NCI-H1417 treated with DMSO at 0.1 percent for 48 hours (cell line): Measurements from ENCODE around the gene NDUFA6.
"Not testable (repeated sequence)": the region's sequence is repeated elsewhere in the genome, so short reads cannot be mapped to it uniquely, and the experiment has no call there.

Source experiments
- DNase-seq: peaks from one replicate; lab custom pipeline; 2025; lab: John Stamatoyannopoulos, UW

The NDUFA6 gene

DNA sequence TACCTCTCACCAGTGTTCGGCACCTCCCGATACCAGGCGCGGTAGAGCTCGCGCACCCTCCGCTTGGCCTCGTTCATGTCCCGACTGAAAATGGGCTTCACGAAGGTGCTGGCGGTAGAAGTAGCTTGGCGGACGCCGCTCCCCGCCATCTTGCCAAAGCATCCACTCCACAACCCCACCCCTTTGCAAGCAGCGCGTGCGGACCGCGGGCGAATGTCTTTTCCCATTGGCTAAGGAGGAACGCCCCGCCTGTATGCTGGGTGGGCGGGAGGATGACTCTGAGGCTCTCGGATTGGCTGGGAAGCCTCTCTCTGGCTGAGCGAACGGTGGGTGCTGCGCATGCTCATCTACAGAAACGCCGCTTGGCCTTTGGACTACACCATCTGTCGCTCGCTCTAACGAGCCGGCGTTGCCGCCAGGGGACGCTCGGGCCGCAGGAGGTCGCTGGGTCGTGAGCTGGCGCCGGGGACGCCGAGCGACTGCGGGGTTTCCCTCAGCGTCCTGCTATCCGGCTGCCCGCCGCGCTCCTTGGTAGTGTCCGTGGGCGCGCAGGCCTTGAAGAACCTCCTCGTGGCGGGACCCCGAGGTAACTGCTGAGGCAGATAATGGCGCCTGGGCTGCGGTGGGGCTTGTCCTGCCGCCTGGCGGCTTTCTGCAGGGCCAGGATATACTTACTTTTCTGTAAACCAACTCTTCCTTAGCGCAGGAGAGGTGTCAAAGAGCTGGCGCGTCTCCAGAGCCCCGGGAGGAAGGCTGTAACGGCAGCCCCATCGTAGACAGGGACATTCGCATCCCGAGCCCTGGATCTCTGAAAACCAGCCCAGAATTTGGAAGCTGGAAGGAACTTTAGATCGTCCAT, at the start of gene NDUFA6:
NDUFA6 (minus strand) TSS at position 177 of the 859 bp plus-strand sequence; CDS start at position 149, 28 bp downstream.
- DNase-seq, result peak; percentile 79

DNA sequence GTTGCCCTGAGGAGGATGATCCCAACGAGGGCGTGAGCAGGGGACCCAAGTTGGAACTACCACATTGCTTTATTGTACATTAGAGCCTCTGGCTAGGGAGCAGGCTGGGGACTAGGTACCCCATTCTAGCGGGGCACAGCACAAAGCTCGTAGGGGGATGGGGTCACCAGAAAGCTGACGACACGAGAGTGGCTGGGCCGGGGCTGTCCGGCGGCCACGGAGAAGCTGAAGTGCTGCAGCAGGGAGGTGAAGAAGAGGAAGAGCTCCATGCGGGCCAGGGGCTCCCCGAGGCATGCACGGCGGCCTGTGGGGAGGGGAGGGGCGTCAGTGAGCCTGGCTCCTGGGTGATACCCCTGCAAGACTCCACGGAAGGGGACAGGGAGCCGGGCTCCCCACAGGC, 49.6 kb upstream of the NDUFA6 start:
- not testable (repeated sequence) for DNase-seq

DNA sequence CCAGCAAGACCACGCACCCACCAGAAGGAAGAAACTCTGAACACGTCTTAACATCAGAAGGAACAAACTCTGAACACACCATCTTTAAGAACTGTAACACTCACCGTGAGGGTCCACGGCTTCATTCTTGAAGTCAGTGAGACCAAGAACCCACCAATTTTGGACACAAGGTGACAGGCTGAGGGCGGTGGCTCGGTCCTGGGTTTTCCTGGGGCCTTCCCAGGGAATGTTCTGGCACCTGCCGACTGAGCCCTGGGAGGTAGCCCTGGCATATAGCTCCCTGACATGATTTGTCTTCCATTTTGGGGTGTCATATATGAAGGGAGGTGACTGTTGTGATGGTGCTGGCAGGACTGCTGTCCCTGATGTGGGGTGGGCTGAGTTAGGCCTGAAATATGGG, 48.9 kb upstream of the NDUFA6 start:
- DNase-seq, result not testable (repeated sequence)

DNA sequence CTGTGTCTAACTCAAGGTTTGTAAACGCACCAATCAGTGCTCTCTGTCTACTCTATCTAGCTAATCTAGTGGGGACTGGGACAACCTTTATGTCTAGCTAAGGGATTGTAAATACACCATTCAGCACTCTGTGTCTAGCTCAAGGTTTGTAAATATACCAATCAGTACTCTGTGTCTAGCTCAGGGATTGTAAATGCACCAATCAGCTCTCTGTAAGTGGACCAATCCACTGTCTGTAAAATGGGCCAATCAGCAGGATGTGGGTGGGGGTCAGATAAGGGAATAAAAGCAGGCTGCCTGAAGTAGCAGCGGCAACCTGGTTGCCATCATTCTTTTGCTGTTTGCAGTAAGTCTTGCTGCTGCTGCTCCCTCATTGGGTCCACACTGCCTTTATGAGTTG, 48.4 kb upstream of the NDUFA6 start:
- DNase-seq, result no peak

DNA sequence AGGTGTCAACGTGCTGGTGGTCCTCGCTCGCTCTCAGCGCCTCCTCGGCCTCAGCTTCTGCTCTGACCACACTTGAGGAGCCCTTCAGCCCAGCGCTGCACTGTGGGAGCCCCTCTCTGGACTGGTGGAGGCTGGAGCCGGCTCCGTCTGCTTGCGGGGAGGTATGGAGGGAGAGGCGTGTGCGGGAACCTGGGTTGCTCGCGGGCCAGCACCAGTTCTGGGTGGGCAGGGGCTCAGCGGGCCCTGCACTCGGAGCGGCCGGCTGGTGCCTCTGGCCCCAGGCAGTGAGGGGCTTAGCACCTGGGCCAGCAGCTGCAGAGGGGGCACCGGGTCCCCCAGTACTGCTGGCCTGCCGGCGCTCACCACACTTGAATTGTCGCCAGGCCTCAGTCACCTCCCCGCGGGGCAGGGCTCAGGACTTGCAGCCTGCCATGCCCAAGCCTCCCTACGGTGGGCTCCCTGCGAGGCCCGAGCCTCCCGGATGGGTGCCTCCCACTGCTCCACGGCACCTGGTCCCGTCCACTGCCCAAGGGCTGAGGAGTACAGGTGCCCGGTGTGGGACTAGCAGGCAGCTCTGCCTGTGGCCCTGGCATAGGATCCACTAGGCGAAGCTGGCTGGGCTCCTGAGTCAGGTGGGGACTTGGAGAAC, 47.7 kb upstream of the NDUFA6 start:
- no peak for DNase-seq

DNA sequence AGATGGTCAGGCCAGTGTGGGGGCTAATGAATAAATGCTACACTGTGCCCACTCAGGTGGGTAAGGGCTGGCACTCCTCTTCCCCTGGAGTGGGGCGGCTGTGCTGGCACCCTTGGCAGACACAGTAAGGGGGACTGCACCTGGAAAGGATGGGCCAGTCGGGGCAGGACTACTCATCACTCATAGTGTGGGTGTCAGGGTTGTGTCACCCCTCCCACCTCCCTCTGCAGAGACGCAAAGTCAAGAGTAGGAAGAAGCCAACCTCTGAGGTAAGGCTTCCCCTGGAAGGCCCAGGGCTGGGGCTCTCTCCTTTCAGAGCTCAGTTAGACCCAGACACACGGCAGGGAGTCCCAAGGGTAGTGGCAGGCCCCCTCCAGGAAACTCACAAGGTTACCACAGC, 45.1 kb upstream of the NDUFA6 start:
- not testable (repeated sequence) for DNase-seq

DNA sequence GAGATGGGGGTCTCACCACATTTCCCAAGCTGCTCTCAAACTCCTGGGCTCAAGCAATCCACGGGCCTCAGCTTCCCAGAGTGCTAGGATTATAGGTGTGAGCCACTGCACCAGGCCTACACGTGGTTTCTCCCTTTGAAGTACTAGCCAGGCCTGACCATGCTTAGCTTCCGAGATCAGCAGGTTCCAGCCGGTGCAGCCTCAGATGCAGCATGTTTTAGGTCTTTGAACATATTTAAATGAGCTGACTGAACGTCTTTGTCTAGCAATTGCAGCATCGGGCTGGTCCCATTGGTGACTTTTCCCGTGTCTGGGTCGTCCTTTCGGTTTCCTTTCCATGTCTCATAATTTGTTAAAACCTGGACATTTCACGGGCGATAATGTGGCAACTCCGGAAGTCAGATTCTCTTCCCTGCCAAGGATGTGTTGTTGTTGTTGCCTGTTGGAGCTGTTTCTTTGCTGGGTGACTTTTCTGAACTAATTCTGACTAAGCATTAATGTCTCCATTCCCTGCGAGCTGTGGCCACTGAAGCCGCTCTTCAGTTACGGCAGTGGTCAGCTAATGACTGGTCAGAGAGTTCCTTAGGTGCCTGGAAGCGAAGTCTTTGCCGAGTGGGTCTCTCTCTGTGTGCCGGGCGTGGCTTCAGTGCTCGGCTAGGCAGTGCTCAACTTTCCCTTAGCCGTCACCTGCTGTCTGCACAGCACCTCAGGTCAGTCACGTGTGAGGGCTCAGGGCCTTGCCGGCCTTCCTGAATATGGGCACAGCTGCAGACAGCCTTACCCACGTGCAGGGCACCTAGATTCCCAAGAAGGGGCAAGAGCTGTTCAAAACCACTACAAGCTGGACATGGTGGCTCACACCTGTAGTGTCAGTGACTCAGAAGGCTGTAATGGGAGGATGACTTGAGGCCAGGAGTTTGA, 43.8 kb upstream of the NDUFA6 start:
- no peak for DNase-seq

DNA sequence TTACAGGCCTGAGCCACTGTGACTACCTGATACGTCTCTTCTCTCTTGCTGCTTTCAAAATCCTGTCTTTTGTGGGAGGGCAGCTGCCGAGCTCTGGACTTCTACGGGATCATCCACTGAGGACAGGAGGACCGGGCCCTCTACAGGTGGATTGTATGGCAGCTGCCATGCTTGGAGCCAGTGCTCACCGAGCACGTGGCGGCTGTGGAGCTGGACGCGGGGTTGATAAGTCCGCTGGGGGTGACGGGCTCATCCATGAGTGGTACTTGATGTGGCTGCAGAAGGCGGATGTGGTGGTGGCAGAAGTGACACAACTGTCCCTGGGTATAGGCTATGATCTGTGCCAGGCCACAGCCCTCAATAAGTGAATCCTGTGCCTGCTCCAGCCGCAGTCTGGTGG, 41.9 kb upstream of the NDUFA6 start:
- no peak for DNase-seq

DNA sequence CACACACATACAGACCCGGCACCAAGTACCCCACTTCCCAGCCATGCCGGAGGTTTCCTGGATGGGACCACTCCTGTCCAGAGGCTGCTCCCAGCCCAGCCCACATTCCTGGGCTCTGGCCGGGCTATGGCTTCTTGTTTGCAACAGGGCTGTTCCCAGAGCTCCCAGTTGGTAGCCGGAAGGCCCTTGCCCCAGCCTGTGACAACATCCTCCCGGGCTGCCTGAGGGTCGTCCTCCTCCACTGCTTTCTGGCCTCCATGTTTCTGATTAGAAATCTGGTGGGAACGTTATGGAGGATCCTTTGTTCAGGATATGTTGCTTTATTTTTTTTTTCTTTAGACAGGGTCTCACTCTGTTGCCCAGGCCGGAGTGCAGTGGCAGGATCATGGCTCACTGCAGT, 41.0 kb upstream of the NDUFA6 start:
- DNase-seq, result no peak

DNA sequence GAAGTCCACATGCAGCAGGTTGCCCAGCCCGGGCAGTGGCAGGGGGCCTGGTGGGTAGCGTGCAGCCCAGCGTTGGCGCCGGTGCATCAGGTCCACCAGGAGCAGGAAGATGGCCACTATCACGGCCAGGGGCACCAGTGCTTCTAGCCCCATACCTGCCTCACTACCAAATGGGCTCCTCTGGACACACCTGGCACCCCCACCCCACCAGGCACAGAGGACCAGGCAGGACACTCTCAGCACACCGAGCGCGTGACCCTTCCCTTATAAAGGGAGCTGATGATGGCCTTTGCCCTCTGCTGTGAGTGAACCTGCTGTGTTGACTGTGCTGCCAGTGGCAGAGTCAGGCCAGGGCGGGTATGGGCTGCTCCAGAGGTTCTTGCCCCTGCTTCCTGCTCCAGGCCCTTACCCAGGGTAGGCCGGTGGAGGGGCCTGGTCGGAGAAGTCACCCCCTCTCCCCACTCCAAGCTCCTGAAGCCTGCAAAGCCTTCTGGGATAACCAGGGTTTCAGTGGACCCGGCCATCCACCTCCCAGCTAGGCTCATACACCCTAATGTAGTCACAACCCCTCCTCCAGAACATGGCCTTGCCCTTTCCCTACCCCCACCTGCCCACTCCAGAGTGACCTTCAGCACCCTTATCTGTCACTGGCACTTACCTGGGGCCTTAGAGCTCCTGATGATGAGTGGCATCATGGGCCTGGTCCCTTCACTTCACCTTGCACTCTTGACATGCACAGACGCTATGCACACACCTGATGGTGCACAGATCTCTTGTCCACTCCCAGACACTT, 40.3 kb upstream of the NDUFA6 start, which contains the start of gene CYP2D6:
CYP2D6 (minus strand) TSS at position 172 of the 793 bp plus-strand sequence; CDS start at position 153, 19 bp downstream.
- not testable (repeated sequence) for DNase-seq

DNA sequence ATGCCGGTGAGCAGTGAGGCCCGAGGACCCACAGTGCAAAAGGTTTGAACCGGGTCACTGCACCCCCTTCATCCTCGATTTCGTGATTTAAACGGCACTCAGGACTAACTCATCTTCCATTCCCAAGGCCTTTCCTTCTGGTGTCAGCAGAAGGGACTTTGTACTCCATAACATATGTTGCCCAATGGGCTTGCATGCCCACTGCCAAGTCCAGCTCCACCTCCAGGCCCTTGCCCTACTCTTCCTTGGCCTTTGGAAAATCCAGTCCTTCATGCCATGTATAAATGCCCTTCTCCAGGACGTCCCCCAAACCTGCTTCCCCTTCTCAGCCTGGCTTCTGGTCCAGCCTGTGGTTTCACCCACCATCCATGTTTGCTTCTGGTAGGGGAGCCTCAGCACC, 39.6 kb upstream of the NDUFA6 start:
- DNase-seq, result not testable (repeated sequence)

DNA sequence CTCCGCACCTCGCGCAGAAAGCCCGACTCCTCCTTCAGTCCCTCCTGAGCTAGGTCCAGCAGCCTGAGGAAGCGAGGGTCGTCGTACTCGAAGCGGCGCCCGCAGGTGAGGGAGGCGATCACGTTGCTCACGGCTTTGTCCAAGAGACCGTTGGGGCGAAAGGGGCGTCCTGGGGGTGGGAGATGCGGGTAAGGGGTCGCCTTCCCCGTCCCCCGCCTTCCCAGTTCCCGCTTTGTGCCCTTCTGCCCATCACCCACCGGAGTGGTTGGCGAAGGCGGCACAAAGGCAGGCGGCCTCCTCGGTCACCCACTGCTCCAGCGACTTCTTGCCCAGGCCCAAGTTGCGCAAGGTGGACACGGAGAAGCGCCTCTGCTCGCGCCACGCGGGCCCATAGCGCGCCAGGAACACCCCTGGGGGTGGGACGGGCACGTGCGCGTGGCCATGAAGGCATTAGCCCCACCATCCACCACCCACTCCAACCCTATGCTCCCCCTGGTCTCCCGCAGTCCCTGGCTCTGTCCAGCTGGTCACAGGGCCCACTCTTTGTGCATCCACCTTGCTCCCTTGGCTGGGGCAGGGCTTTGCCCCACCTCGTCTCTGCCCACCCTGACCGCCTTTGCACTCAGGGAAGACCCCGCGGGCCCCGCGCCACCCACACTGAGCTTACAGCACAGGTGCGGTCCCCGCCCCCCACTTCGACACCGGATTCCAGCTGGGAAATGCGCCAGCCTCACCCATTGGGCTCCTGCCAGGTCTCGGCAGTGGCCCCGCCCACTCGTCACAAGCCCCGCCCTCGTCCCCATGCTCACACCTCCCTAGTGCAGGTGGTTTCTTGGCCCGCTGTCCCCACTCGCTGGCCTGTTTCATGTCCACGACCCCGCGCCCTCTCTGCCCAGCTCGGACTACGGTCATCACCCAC, 38.5 kb upstream of the NDUFA6 start:
- DNase-seq, result not testable (repeated sequence)

DNA sequence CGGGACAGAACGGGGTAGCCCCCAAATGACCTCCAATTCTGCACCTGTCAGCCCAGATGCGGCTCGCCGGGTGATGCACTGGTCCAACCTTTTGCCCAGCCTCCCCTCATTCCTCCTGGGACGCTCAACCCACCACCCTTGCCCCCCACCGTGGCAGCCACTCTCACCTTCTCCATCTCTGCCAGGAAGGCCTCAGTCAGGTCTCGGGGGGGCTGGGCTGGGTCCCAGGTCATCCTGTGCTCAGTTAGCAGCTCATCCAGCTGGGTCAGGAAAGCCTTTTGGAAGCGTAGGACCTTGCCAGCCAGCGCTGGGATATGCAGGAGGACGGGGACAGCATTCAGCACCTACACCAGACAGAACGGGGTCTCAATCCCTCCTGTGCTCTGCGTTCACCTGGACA, 37.4 kb upstream of the NDUFA6 start:
- not testable (repeated sequence) for DNase-seq

DNA sequence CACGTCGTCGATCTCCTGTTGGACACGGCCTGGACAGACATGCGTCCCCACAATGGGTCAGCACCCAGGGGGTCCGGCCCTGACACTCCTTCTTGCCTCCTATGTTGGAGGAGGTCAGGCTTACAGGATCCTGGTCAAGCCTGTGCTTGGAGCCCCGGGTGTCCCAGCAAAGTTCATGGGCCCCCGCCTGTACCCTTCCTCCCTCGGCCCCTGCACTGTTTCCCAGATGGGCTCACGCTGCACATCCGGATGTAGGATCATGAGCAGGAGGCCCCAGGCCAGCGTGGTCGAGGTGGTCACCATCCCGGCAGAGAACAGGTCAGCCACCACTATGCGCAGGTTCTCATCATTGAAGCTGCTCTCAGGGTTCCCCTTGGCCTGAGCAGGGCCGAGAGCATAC, 37.0 kb upstream of the NDUFA6 start:
- no peak for DNase-seq

DNA sequence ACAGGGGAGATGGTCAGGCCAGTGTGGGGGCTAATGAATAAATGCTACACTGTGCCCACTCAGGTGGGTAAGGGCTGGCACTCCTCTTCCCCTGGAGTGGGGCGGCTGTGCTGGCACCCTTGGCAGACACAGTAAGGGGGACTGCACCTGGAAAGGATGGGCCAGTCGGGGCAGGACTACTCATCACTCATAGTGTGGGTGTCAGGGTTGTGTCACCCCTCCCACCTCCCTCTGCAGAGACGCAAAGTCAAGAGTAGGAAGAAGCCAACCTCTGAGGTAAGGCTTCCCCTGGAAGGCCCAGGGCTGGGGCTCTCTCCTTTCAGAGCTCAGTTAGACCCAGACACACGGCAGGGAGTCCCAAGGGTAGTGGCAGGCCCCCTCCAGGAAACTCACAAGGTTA, 33.0 kb upstream of the NDUFA6 start:
- not testable (repeated sequence) for DNase-seq

DNA sequence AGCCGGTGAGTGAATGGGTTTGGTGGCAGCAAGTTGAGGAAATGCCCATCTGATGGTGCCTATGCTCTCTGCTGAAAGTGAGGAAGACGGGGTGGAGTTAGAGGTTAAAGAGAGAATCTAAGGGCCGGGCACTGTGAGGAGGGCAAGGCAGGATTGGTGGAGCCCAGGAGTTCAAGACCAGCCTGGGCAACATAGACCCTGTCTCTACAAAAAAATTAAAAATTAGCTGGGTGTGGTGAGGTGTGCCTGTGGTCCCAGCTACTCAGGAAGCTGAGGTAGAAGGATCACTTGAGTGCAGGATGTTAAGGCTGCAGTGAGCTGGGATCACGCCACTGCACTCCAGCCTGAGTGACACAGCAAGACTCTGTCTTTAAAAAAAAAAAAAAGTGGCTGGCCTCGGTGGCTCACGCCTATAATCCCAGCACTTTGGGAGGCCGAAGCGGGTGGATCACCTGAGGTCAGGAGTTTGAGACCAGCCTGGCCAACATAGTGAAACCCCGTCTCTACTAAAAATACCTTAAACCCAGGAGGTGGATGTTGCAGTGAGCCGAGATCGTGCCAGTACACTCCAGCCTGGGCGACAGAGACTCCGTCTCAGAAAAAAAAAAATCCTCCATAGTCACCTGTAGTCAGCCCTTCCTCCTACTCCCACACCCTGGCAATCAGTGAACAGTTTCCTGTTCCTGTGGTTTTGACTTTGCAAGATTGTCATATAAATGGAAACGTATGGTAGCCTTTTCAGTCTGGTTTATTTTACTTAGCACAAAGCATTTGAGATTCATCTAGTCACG, 29.9 kb upstream of the NDUFA6 start:
- DNase-seq, result not testable (repeated sequence)

DNA sequence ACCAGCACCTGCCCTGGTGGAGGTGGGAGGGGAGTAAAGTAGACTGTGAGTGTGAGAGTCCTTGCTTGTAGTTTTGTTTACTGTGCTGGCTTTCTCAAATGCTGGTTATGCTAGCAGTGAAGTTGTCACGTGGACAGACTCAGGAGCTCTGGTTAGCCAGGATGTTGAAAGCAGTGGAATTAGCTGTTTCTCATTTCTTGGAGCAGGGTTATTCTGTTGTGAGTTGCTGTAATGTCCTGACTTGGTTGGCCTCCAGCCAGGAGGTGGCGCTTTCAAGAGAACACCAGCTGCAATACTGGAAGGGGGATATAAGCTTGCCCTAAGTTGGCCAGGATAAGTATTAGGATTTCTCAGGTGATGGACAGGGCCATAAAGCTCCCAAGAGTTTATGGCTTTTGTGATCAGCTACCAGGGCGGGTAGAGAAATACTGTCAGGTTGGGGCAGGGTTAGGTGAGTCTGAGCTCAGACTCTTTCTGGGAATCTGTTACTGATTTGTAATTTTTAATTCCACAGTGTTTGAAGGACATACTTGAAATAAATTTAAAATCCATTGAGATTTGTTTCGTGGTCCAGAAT, 26.4 kb upstream of the NDUFA6 start:
- no peak for DNase-seq

DNA sequence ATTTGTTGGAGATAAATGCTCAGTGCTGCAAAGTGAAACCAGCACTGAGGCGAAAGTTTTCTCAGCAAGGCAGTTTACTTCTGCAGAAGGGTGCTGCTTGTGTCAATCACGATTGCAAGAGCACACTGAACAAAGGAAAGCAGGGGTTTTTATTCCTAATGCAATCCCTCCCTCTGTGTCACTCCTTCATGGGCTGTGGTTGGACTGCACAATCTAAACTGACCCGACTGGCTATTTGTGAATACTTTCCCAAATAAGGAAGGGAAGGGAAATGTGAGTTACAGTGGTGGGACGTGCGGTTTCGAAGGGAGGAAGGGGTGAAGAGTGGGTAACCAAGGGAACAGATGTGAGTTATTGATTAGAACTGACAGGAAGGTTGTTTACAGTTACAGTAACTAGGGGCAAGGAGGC, 24.9 kb upstream of the NDUFA6 start:
- DNase-seq, result not testable (repeated sequence)

DNA sequence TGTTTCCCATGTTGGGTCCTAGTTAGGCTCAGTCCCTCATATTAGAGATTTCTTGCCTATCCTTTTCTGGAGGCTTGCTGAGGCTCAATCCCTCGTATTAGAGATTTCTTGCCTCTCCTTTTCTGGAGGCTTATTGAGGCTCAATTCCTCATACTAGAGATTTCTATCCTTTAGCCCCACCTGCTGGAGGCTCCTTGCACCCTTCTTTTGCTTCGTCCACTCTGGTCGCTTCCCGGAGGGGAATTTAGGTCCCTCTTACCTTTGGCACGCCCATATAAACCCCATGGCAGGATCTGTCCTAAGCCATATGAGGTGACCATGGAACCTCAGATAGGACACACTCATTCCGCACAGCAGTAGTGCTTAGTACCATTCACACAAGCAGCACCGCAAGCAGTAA, 24.1 kb upstream of the NDUFA6 start:
- no peak for DNase-seq
